Measurements from ENCODE around the gene PLP2.
"Not testable (repeated sequence)": the region's sequence is repeated elsewhere in the genome, so short reads cannot be mapped to it uniquely, and the experiment has no call there.

PLP2 gene, protein sequence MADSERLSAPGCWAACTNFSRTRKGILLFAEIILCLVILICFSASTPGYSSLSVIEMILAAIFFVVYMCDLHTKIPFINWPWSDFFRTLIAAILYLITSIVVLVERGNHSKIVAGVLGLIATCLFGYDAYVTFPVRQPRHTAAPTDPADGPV

DNA sequence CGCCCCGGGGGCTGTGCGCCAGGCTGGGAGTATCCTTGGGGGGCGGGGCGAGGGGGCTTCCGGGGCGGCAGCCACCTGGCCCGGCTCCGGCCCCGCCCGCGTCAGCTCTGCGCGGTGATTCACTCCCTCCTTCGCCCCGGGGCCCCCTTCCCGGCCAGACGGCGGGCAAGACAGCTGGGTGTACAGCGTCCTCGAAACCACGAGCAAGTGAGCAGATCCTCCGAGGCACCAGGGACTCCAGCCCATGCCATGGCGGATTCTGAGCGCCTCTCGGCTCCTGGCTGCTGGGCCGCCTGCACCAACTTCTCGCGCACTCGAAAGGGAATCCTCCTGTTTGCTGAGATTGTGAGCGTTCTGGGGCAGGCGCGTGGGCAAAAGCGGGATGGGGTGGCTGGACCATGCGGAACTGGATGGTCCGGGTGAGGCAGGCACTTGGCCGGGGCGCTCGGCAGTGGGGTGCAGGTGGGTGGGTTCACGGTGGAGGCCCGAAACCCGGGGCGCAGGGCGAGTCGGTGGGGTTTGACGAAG is at the start of gene PLP2:
TSS of gene PLP2 (plus strand) at position 147 of the 528 bp plus-strand sequence. CDS start at position 250, 103 bp downstream.
- Histone ChIP-seq H3K27me3 (ENCODE audit: insufficient read depth, poor library complexity, severe bottlenecking) (no peaks in the 10 kb centered on the region), H3K27ac (ENCODE audit: poor library complexity, severe bottlenecking) (peak within 1 kb of the TSS; percentile 92), H3K4me1 (ENCODE audit: insufficient read depth, poor library complexity, severe bottlenecking) (peaks cover 29% of the 10 kb centered on the region), H3K36me3 (ENCODE audit: low read depth) (peaks cover 37% of the 10 kb centered on the region), H3K9me3 (ENCODE audit: severe bottlenecking) (no peaks in the 10 kb centered on the region), H3K4me3 (ENCODE audit: severe bottlenecking) (peak within 1 kb of the TSS; percentile 80)
- ATAC-seq (ENCODE audit: low read depth), result peak; percentile 49
- TF ChIP-seq, protein P1, sequence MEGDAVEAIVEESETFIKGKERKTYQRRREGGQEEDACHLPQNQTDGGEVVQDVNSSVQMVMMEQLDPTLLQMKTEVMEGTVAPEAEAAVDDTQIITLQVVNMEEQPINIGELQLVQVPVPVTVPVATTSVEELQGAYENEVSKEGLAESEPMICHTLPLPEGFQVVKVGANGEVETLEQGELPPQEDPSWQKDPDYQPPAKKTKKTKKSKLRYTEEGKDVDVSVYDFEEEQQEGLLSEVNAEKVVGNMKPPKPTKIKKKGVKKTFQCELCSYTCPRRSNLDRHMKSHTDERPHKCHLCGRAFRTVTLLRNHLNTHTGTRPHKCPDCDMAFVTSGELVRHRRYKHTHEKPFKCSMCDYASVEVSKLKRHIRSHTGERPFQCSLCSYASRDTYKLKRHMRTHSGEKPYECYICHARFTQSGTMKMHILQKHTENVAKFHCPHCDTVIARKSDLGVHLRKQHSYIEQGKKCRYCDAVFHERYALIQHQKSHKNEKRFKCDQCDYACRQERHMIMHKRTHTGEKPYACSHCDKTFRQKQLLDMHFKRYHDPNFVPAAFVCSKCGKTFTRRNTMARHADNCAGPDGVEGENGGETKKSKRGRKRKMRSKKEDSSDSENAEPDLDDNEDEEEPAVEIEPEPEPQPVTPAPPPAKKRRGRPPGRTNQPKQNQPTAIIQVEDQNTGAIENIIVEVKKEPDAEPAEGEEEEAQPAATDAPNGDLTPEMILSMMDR (IDR thresholded peaks at IDR 0.05; ENCODE audit: poor library complexity, severe bottlenecking), result no peak
- no peak for DNase-seq (ENCODE audit: low spot score)

DNA sequence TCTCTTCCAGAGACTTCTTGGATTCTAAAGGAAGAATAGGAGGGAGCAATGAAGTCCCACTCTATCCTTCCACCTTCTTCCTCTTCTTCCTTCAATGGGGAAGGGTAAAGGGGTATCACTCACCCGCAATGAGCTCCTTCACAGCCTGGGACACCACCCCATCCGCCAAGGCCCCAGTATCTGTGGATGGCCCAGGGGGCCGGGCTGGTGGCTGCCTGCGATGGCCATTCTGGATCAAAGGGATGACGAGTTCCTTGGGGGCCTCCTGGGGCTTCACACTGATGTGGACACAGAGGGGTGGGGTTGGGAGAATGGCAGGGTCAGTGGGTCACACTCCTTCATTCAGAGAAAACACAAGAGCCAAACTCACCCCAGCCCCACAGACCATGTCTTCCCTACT is 49.2 kb upstream of the PLP2 start:
- H3K4me3 ChIP-seq (ENCODE audit: severe bottlenecking), result peak overlapping the region; percentile 89
- no peaks in the 10 kb centered on the region for H3K4me1 ChIP-seq (ENCODE audit: insufficient read depth, poor library complexity, severe bottlenecking)
- DNase-seq (ENCODE audit: low spot score) (no peak), ATAC-seq (ENCODE audit: low read depth) (no peak)
- no peaks in the 10 kb centered on the region for H3K27me3 ChIP-seq (ENCODE audit: insufficient read depth, poor library complexity, severe bottlenecking)
- no peaks in the 10 kb centered on the region for H3K9me3 ChIP-seq (ENCODE audit: severe bottlenecking)
- TF ChIP-seq, protein P1 (IDR thresholded peaks at IDR 0.05; ENCODE audit: poor library complexity, severe bottlenecking), result no peak
- no peak overlapping the region for H3K27ac ChIP-seq (ENCODE audit: poor library complexity, severe bottlenecking)
- peaks cover 11% of the 10 kb centered on the region for H3K36me3 ChIP-seq (ENCODE audit: low read depth)

DNA sequence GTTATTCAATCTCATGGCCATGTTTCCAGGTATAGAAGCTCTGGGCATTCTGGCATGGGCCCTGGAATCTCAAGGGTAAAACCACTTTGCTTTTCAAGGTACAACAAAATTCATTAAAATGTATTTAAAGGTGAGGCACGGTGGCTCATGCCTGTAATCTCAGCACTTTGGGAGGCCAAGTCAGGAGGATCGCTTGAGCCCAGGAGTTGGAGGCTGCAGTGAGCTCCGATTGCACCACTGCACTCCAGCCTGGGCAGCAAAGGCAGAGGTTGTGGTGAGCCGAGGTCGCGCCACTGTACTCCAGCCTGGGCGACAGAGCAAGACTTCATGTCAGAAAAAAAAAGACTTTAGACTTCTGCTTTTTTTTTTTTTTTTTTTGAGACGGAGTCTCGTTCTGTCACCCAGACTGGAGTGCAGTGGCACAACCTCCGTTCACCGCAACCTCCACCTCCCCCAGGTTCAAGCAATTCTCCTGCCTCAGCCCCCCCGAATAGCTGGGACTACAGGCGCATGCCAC is 43.9 kb upstream of the PLP2 start:
- not testable (repeated sequence) for H3K4me1 ChIP-seq (ENCODE audit: insufficient read depth, poor library complexity, severe bottlenecking); H3K27ac ChIP-seq (ENCODE audit: poor library complexity, severe bottlenecking); ATAC-seq (ENCODE audit: low read depth); H3K4me3 ChIP-seq (ENCODE audit: severe bottlenecking); H3K9me3 ChIP-seq (ENCODE audit: severe bottlenecking); H3K27me3 ChIP-seq (ENCODE audit: insufficient read depth, poor library complexity, severe bottlenecking); DNase-seq (ENCODE audit: low spot score); H3K36me3 ChIP-seq (ENCODE audit: low read depth)

DNA sequence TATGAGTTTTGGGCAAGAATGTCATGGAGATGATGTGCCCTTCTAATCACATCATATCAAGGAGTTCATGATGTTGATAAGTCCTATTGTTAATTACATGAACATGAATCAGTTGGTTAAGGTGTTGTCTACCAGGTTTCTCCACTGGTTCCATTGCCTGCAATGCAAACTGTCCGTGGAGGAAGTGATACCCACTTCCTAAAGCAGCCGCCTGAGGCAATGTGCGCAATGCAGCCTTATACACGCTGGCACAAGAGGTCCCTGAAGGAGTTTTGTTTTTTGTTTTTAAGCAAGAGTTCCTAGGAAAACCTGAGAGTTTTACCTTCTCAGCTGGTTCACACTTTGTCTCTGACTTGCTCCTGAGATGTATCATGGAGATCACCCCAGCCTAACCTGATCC is 42.3 kb upstream of the PLP2 start:
- ATAC-seq (ENCODE audit: low read depth) (no peak), DNase-seq (ENCODE audit: low spot score) (no peak)
- Histone ChIP-seq H3K27ac (ENCODE audit: poor library complexity, severe bottlenecking) (no peak overlapping the region), H3K27me3 (ENCODE audit: insufficient read depth, poor library complexity, severe bottlenecking) (no peaks in the 10 kb centered on the region), H3K4me3 (ENCODE audit: severe bottlenecking) (no peak overlapping the region), H3K9me3 (ENCODE audit: severe bottlenecking) (no peaks in the 10 kb centered on the region), H3K36me3 (ENCODE audit: low read depth) (no peaks in the 10 kb centered on the region), H3K4me1 (ENCODE audit: insufficient read depth, poor library complexity, severe bottlenecking) (no peaks in the 10 kb centered on the region)
- TF ChIP-seq, protein P1 (IDR thresholded peaks at IDR 0.05; ENCODE audit: poor library complexity, severe bottlenecking), result no peak

DNA sequence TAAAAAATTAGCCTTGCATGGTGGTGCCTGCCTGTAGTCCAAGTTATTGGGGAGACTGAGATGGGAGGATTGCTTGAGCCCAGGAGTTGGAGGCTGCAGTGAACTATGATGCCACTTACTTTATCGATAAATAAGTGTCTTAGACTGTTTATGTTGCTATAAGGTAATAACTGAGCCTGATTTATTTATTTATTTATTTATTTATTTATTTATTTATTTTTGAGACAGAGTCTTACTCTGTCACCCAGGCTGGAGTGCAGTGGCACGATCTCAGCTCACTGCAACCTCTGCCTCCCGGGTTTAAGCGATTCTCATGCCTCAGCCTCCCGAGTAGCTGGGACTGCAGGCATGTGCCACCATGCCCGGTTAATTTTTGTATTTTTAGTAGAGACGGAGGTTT is 39.4 kb upstream of the PLP2 start:
- ATAC-seq (ENCODE audit: low read depth), result not testable (repeated sequence)

DNA sequence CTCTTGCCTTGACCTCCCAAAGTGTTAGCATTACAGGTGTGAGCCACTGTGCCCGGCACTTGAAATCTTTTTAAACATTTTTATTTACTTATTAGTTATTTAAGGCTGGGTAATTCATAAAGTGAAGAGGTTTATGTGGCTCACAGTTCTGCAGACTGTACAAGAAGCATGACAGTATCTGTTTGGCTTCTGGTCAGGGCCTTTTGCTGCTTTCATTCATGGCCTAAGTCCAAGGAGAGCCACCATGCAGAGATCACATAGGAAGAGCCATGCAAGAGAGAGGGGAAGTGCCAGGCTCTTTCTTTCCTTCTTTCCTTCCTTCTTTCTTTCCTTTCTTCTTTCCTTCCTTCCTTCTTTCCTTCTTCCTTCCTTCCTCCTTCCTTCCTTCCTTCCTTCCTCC is 37.9 kb upstream of the PLP2 start:
- Histone ChIP-seq H3K36me3 (ENCODE audit: low read depth) (no peaks in the 10 kb centered on the region), H3K27ac (ENCODE audit: poor library complexity, severe bottlenecking) (no peak overlapping the region), H3K9me3 (ENCODE audit: severe bottlenecking) (no peaks in the 10 kb centered on the region), H3K27me3 (ENCODE audit: insufficient read depth, poor library complexity, severe bottlenecking) (no peaks in the 10 kb centered on the region), H3K4me3 (ENCODE audit: severe bottlenecking) (no peak overlapping the region), H3K4me1 (ENCODE audit: insufficient read depth, poor library complexity, severe bottlenecking) (no peaks in the 10 kb centered on the region)
- DNase-seq (ENCODE audit: low spot score), result no peak
- ATAC-seq (ENCODE audit: low read depth), result no peak
- TF ChIP-seq, protein P1 (IDR thresholded peaks at IDR 0.05; ENCODE audit: poor library complexity, severe bottlenecking), result no peak

More for the DNA sequence above, 39.4 kb upstream of the PLP2 start:
- not testable (repeated sequence) for H3K36me3 ChIP-seq (ENCODE audit: low read depth); H3K27me3 ChIP-seq (ENCODE audit: insufficient read depth, poor library complexity, severe bottlenecking); H3K27ac ChIP-seq (ENCODE audit: poor library complexity, severe bottlenecking); H3K9me3 ChIP-seq (ENCODE audit: severe bottlenecking); H3K4me3 ChIP-seq (ENCODE audit: severe bottlenecking); DNase-seq (ENCODE audit: low spot score); H3K4me1 ChIP-seq (ENCODE audit: insufficient read depth, poor library complexity, severe bottlenecking)
